WTC11 (cell line): ENCODE measurements around the gene LHFPL2. TPM values are rescaled to one million over a fixed set of nuclear protein-coding genes. Genes with fewer than 3 reads are reported as not detected.

Experiments used
- ATAC-seq: fragments of 200-7000 bp; cut with Tn5 transposase; 2 replicates; pipeline ENCODE4 v1.10.0; 2021; ENCODE audit warnings: mild to moderate bottlenecking, moderate library complexity
- CTCF ChIA-PET: fragments of 300-600 bp; sonication (Branson Sonifier 250); formaldehyde crosslinking; loops from one replicate; lab custom pipeline; 2021; ENCODE audit warnings: antibody characterized with exemption; lab: Charles Lee
- POLR2A ChIA-PET: fragments of 350-600 bp; sonication (Branson Sonifier 250); formaldehyde crosslinking; loops from one replicate; lab custom pipeline; 2021; ENCODE audit warnings: antibody characterized with exemption; lab: Charles Lee
- DNase-seq: peaks from one replicate; pipeline ENCODE4 v3.0.0; 2021; ENCODE audit warnings: low spot score
- H3K27ac Mint-ChIP-seq: 2 replicates; pipeline ENCODE4 v1.8.0; 2021; ENCODE audit warnings: mixed read lengths
- H3K27me3 Mint-ChIP-seq: 2 replicates; pipeline ENCODE4 v1.8.0; 2021; ENCODE audit warnings: low read depth, mild to moderate bottlenecking, moderate library complexity, mixed read lengths
- H3K36me3 Mint-ChIP-seq: 2 replicates; pipeline ENCODE4 v1.8.0; 2021; ENCODE audit warnings: mixed read lengths
- H3K4me1 Mint-ChIP-seq: 2 replicates; pipeline ENCODE4 v1.8.0; 2022; ENCODE audit warnings: mixed read lengths
- H3K4me3 Mint-ChIP-seq: 2 replicates; pipeline ENCODE4 v1.8.0; 2021; ENCODE audit warnings: mild to moderate bottlenecking, moderate library complexity, mixed read lengths
- H3K9me3 Mint-ChIP-seq: 2 replicates; pipeline ENCODE4 v1.8.0; 2021; ENCODE audit warnings: mixed read lengths
- AFF4 ChIP-seq: sonication (generic); formaldehyde crosslinking; IDR thresholded peaks from 2 replicates; pipeline ENCODE4 v1.8.1; 2023; ENCODE audit warnings: mild to moderate bottlenecking, missing genetic modification reagents, borderline replicate concordance
- ARID4B ChIP-seq: sonication (generic); formaldehyde crosslinking; IDR thresholded peaks from 2 replicates; pipeline ENCODE4 v1.8.0; 2023; ENCODE audit warnings: missing genetic modification reagents, mild to moderate bottlenecking, borderline replicate concordance
- ATF1 ChIP-seq: sonication (generic); formaldehyde crosslinking; IDR thresholded peaks from 2 replicates; pipeline ENCODE4 v1.8.1; 2023; ENCODE audit warnings: mild to moderate bottlenecking, moderate library complexity, missing genetic modification reagents
- CTCF ChIP-seq: fragments of 200-600 bp; IDR thresholded peaks from 2 replicates; pipeline ENCODE4 v1.8.0; 2022; ENCODE audit warnings: antibody characterized with exemption
- E2F5 ChIP-seq: sonication (generic); formaldehyde crosslinking; IDR thresholded peaks from 2 replicates; pipeline ENCODE4 v1.8.1; 2022; ENCODE audit warnings: mild to moderate bottlenecking, moderate library complexity, missing genetic modification reagents
- GTF2I ChIP-seq: fragments of 250-450 bp; sonication (Bioruptor Pico); conservative IDR thresholded peaks from 2 replicates; pipeline ENCODE4 v1.4.0; 2021; ENCODE audit warnings: mild to moderate bottlenecking
- HMGA2 ChIP-seq: fragments of 250-450 bp; sonication (Bioruptor Pico); IDR thresholded peaks from 2 replicates; pipeline ENCODE4 v1.4.0; 2021; ENCODE audit warnings: mild to moderate bottlenecking, moderate library complexity
- IRF1 ChIP-seq: sonication (generic); formaldehyde crosslinking; IDR thresholded peaks from 2 replicates; pipeline ENCODE4 v1.8.0; 2023; ENCODE audit warnings: missing genetic modification reagents
- JUN ChIP-seq: sonication (generic); formaldehyde crosslinking; IDR thresholded peaks from 2 replicates; pipeline ENCODE4 v1.8.0; 2023; ENCODE audit warnings: mild to moderate bottlenecking, missing genetic modification reagents
- KAT7 ChIP-seq: sonication (generic); formaldehyde crosslinking; IDR thresholded peaks from 2 replicates; pipeline ENCODE4 v1.8.1; 2023; ENCODE audit warnings: missing genetic modification reagents, mild to moderate bottlenecking, borderline replicate concordance
- MXD4 ChIP-seq: fragments of 250-450 bp; sonication (Bioruptor Pico); IDR thresholded peaks from 2 replicates; pipeline ENCODE4 v1.8.0; 2021; ENCODE audit warnings: mild to moderate bottlenecking, moderate library complexity, borderline replicate concordance
- MYBL2 ChIP-seq: sonication (generic); formaldehyde crosslinking; IDR thresholded peaks from 2 replicates; pipeline ENCODE4 v1.8.1; 2023; ENCODE audit warnings: mild to moderate bottlenecking, moderate library complexity, missing genetic modification reagents
- OVOL2 ChIP-seq: fragments of 250-450 bp; sonication (Bioruptor Pico); IDR thresholded peaks from 2 replicates; pipeline ENCODE4 v1.9.0; 2021; ENCODE audit warnings: mild to moderate bottlenecking, borderline replicate concordance
- SP1 ChIP-seq: sonication (generic); formaldehyde crosslinking; conservative IDR thresholded peaks from 2 replicates; pipeline ENCODE4 v1.8.1; 2022; ENCODE audit warnings: missing genetic modification reagents
- USF1 ChIP-seq: sonication (generic); formaldehyde crosslinking; IDR thresholded peaks from 2 replicates; pipeline ENCODE4 v1.8.0; 2022; ENCODE audit warnings: mild to moderate bottlenecking, missing genetic modification reagents
- ZBTB43 ChIP-seq: sonication (generic); formaldehyde crosslinking; IDR thresholded peaks from 2 replicates; pipeline ENCODE4 v1.8.1; 2023; ENCODE audit warnings: mild to moderate bottlenecking, missing genetic modification reagents
- ZNF138 ChIP-seq: sonication (generic); formaldehyde crosslinking; conservative IDR thresholded peaks from 2 replicates; pipeline ENCODE4 v1.8.1; 2022; ENCODE audit warnings: mild to moderate bottlenecking, moderate library complexity, missing genetic modification reagents
- ZNF263 ChIP-seq: sonication (generic); formaldehyde crosslinking; IDR thresholded peaks from 2 replicates; pipeline ENCODE4 v1.8.1; 2022; ENCODE audit warnings: low read depth, mild to moderate bottlenecking, moderate library complexity, missing genetic modification reagents
- ZNF425 ChIP-seq: fragments of 250-450 bp; sonication (Bioruptor Pico); conservative IDR thresholded peaks from 2 replicates; pipeline ENCODE4 v1.9.0; 2021; ENCODE audit warnings: mild to moderate bottlenecking
- ZNF671 ChIP-seq: fragments of 250-450 bp; sonication (Bioruptor Pico); IDR thresholded peaks from 2 replicates; pipeline ENCODE4 v1.8.0; 2021; ENCODE audit warnings: mild to moderate bottlenecking
- total RNA-seq: library from RNA; stranded (reverse); gene quantifications from 3 replicates; pipeline ENCODE4 v1.2.3, GENCODE V29; 2021

The LHFPL2 gene
- total RNA-seq, 1 experiment from 2014 or later = 40.6 TPM

GRCh38 chr5:78593465-78593864 is 55.1 kb downstream of the LHFPL2 start (continued):
- TF ChIP-seq ZNF425 (no peak), ZNF138 (CRISPR knock-in tag) (no peak), SP1 (no peak), MYBL2 (CRISPR knock-in tag) (no peak), ATF1 (no peak), ZNF671 (CRISPR knock-in tag) (no peak)

GRCh38 chr5:78592735-78593386 is 55.7 kb downstream of the LHFPL2 start:
- H3K36me3 Mint-ChIP-seq = peaks cover 15% of the 10 kb centered on the region
- TF ChIP-seq HMGA2 (CRISPR knock-in tag) (no peak), IRF1 (no peak), ZBTB43 (CRISPR knock-in tag) (no peak), OVOL2 (no peak), ZNF263 (CRISPR knock-in tag) (no peak), AFF4 (CRISPR knock-in tag) (no peak), USF1 (CRISPR knock-in tag) (no peak), MXD4 (CRISPR knock-in tag) (no peak), E2F5 (CRISPR knock-in tag) (no peak), KAT7 (no peak), CTCF (no peak), JUN (no peak), ARID4B (CRISPR knock-in tag) (no peak), GTF2I (no peak)

More at GRCh38 chr5:78592735-78593386, 55.7 kb downstream of the LHFPL2 start:
- POLR2A ChIA-PET = no interaction called here
- Mint-ChIP-seq H3K27me3 (no peaks in the 10 kb centered on the region), H3K9me3 (peaks cover 4% of the 10 kb centered on the region; the same call in 1 of the 2 replicates), H3K4me3 (no peak overlapping the region), H3K27ac (peak overlapping the region; percentile 40; the same call in 1 of the 2 replicates), H3K4me1 (peaks cover 51% of the 10 kb centered on the region)
- CTCF ChIA-PET = interaction anchor here (0.7 to 1.0 kb wide), 2 partner anchors 51 to 540 kb away, joined by 3 to 9 read pairs; no protein-coding TSS in a partner anchor
- ATAC-seq (no peak), DNase-seq (no peak)
